ENCODE data around the gene EMILIN3. TPM values are rescaled to one million over a fixed set of nuclear protein-coding genes. Genes with fewer than 3 reads are reported as not detected.

EMILIN3 gene
- total RNA-seq, 1 donor from 2014 or later = 0.20 TPM

DNA sequence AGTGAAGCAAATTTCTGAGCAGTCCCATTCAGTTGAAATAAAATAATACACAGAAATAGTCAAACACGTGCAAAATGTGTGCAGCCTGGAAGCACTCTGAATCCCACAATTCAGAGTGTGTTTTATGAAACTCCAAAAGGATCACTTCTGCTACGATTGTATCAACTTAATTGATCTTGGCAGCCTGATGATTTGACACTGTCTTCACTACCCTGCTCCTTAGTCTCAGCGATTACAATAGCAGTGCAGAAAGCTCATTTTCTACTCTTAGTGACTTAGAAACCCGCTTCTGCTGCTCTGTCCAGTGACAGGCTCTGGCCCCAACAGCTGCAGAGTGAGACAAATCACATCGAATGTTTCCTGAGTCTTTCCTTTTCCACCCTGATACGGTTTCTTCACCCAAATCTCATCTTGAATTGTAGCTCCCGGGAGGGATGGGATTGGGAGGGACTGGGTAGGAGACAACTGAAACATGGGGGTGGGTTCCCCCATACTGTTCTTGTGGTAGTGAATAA, 16.2 kb upstream of the EMILIN3 start:
- Mint-ChIP-seq H3K27me3 (ENCODE audit: low read depth, unreplicated experiment) (peaks cover 46% of the 10 kb centered on the region), H3K9me3 (ENCODE audit: unreplicated experiment) (no peaks in the 10 kb centered on the region), H3K27ac (ENCODE audit: unreplicated experiment) (no peak overlapping the region), H3K4me1 (ENCODE audit: low read depth, unreplicated experiment) (no peaks in the 10 kb centered on the region), H3K36me3 (ENCODE audit: low read depth, unreplicated experiment) (no peaks in the 10 kb centered on the region), H3K4me3 (ENCODE audit: unreplicated experiment) (no peak overlapping the region)
- FAIRE-seq (no peak), DNase-seq (ENCODE audit: low read depth) (no peak)
- Histone ChIP-seq H3K79me2 (ENCODE audit: insufficient read depth, low read length) (no peaks in the 10 kb centered on the region), H3K4me2 (ENCODE audit: low read length) (no peak overlapping the region), H2AFZ (ENCODE audit: low read depth, low read length) (no peak overlapping the region), H3K27me3 (ENCODE audit: insufficient read depth, low read length) (peaks cover 8% of the 10 kb centered on the region), H4K20me1 (ENCODE audit: insufficient read depth, low read length) (no peaks in the 10 kb centered on the region), H3K4me3 (ENCODE audit: insufficient read depth, low read depth, low read length) (no peak overlapping the region), H3K4me1 (ENCODE audit: insufficient read depth, low read length) (no peaks in the 10 kb centered on the region), H3K9me3 (ENCODE audit: insufficient read depth, low read depth, low read length) (no peaks in the 10 kb centered on the region), H3K36me3 (ENCODE audit: insufficient read depth, low read length) (no peaks in the 10 kb centered on the region), H3K27ac (ENCODE audit: low read depth, low read length) (no peak overlapping the region), H3K9ac (ENCODE audit: low read length) (no peak overlapping the region)
- TF ChIP-seq EZH2 (IDR thresholded peaks at IDR 0.05; ENCODE audit: insufficient read depth, low read length) = no peak

GRCh38 chr20:41380551-41381193, 14.1 kb upstream of the EMILIN3 start:
- Histone ChIP-seq H3K36me3 (ENCODE audit: insufficient read depth, low read length) (no peaks in the 10 kb centered on the region), H3K27me3 (ENCODE audit: insufficient read depth, low read length) (peaks cover 8% of the 10 kb centered on the region), H3K79me2 (ENCODE audit: insufficient read depth, low read length) (no peaks in the 10 kb centered on the region), H3K9ac (ENCODE audit: low read length) (no peak overlapping the region), H3K27ac (ENCODE audit: low read depth, low read length) (no peak overlapping the region), H4K20me1 (ENCODE audit: insufficient read depth, low read length) (no peaks in the 10 kb centered on the region), H3K9me3 (ENCODE audit: insufficient read depth, low read depth, low read length) (no peaks in the 10 kb centered on the region), H2AFZ (ENCODE audit: low read depth, low read length) (no peak overlapping the region), H3K4me1 (ENCODE audit: insufficient read depth, low read length) (no peaks in the 10 kb centered on the region), H3K4me3 (ENCODE audit: insufficient read depth, low read depth, low read length) (no peak overlapping the region), H3K4me2 (ENCODE audit: low read length) (no peak overlapping the region)
- Mint-ChIP-seq H3K4me3 (ENCODE audit: unreplicated experiment) (no peak overlapping the region), H3K9me3 (ENCODE audit: unreplicated experiment) (no peaks in the 10 kb centered on the region), H3K27me3 (ENCODE audit: low read depth, unreplicated experiment) (peaks cover 52% of the 10 kb centered on the region), H3K36me3 (ENCODE audit: low read depth, unreplicated experiment) (no peaks in the 10 kb centered on the region), H3K27ac (ENCODE audit: unreplicated experiment) (no peak overlapping the region), H3K4me1 (ENCODE audit: low read depth, unreplicated experiment) (no peaks in the 10 kb centered on the region)
- FAIRE-seq (no peak), DNase-seq (ENCODE audit: low read depth) (no peak)
- TF ChIP-seq CTCF (IDR thresholded peaks at IDR 0.05; ENCODE audit: insufficient read depth, low read depth, low read length) (no peak), EZH2 (IDR thresholded peaks at IDR 0.05; ENCODE audit: insufficient read depth, low read length) (no peak)

DNA sequence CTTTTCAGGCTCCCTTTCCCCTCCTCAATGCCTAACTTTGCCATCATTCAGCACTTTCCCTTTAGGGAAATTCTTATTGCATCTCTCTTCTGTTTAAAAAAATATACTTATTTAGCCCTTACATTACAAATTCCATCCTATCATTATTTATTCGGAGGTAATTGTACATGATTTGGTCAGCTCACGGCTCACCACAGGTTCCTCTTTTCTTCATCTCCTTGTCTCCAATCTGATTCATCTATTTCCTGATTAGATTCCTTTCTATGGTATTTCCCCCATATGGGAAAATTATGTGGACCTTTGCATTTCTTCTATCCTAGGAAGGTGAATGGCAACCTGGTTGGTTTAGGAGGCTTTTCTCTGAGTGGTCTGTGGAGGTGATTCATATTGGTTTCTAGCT, 12.9 kb upstream of the EMILIN3 start:
- Mint-ChIP-seq H3K27me3 (ENCODE audit: low read depth, unreplicated experiment) (peaks cover 56% of the 10 kb centered on the region), H3K4me3 (ENCODE audit: unreplicated experiment) (no peak overlapping the region), H3K9me3 (ENCODE audit: unreplicated experiment) (no peaks in the 10 kb centered on the region), H3K36me3 (ENCODE audit: low read depth, unreplicated experiment) (peaks cover 3% of the 10 kb centered on the region), H3K27ac (ENCODE audit: unreplicated experiment) (no peak overlapping the region), H3K4me1 (ENCODE audit: low read depth, unreplicated experiment) (no peaks in the 10 kb centered on the region)
- Histone ChIP-seq H2AFZ (ENCODE audit: low read depth, low read length) (no peak overlapping the region), H3K9me3 (ENCODE audit: insufficient read depth, low read depth, low read length) (no peaks in the 10 kb centered on the region), H3K4me1 (ENCODE audit: insufficient read depth, low read length) (no peaks in the 10 kb centered on the region), H3K27me3 (ENCODE audit: insufficient read depth, low read length) (peaks cover 8% of the 10 kb centered on the region), H3K36me3 (ENCODE audit: insufficient read depth, low read length) (no peaks in the 10 kb centered on the region), H3K27ac (ENCODE audit: low read depth, low read length) (no peak overlapping the region), H3K4me2 (ENCODE audit: low read length) (no peak overlapping the region), H3K4me3 (ENCODE audit: insufficient read depth, low read depth, low read length) (no peak overlapping the region), H3K9ac (ENCODE audit: low read length) (no peak overlapping the region), H3K79me2 (ENCODE audit: insufficient read depth, low read length) (no peaks in the 10 kb centered on the region), H4K20me1 (ENCODE audit: insufficient read depth, low read length) (no peaks in the 10 kb centered on the region)
- no peak for FAIRE-seq
- no peak for DNase-seq (ENCODE audit: low read depth)
- TF ChIP-seq CTCF (IDR thresholded peaks at IDR 0.05; ENCODE audit: insufficient read depth, low read depth, low read length) (no peak), EZH2 (IDR thresholded peaks at IDR 0.05; ENCODE audit: insufficient read depth, low read length) (no peak)

Data from astrocyte (in vitro differentiated cells and primary cell).